Neural progenitor cell (in vitro differentiated cells): ENCODE data around the gene PRF1. TPM values are rescaled to one million over a fixed set of nuclear protein-coding genes. Genes with fewer than 3 reads are reported as not detected.
A peak's percentile ranks its signal among the peaks of the same experiment; 100 is the strongest.
"Not testable (repeated sequence)": the region's sequence is repeated elsewhere in the genome, so short reads cannot be mapped to it uniquely, and the experiment has no call there.

ENCODE experiments used
- DNase-seq: peaks from one replicate; pipeline ENCODE4 v3.0.0-alpha.2; 2016; ENCODE audit warnings: low spot score
- H2AFZ ChIP-seq: fragments of 200-600 bp; sonication (generic); replicated peaks from 2 replicates; pipeline ENCODE4 v1.6.1; 2016; ENCODE audit warnings: antibody characterized with exemption
- H3F3A ChIP-seq: fragments of 200-600 bp; sonication (generic); 2 replicates; pipeline ENCODE4 v1.6.1; 2016; ENCODE audit warnings: antibody characterized with exemption, low read depth
- H3K27ac ChIP-seq: fragments of 200-600 bp; sonication (generic); 2 replicates; pipeline ENCODE4 v1.5.1; 2016; ENCODE audit warnings: mild to moderate bottlenecking
- H3K27me3 ChIP-seq: fragments of 200-600 bp; sonication (generic); 2 replicates; pipeline ENCODE4 v1.6.1; 2016; ENCODE audit warnings: mild to moderate bottlenecking, moderate library complexity
- H3K36me3 ChIP-seq: fragments of 200-600 bp; sonication (generic); 2 replicates; pipeline ENCODE4 v1.5.1; 2016
- H3K4me1 ChIP-seq: fragments of 200-600 bp; sonication (generic); 2 replicates; pipeline ENCODE4 v1.6.1; 2016; ENCODE audit warnings: mixed run types
- H3K4me2 ChIP-seq: fragments of 200-600 bp; sonication (generic); 2 replicates; pipeline ENCODE4 v1.6.1; 2016
- H3K4me3 ChIP-seq: fragments of 200-600 bp; sonication (generic); 2 replicates; pipeline ENCODE4 v1.5.1; 2016
- H3K79me2 ChIP-seq: fragments of 200-600 bp; sonication (generic); 2 replicates; pipeline ENCODE4 v1.6.1; 2016; ENCODE audit warnings: low read depth
- H3K9ac ChIP-seq: fragments of 200-600 bp; sonication (generic); 2 replicates; pipeline ENCODE4 v1.6.1; 2016
- H3K9me3 ChIP-seq: fragments of 200-600 bp; sonication (generic); 2 replicates; pipeline ENCODE4 v1.5.1; 2016; ENCODE audit warnings: low read depth
- H4K20me1 ChIP-seq: fragments of 200-600 bp; sonication (generic); 2 replicates; pipeline ENCODE4 v1.6.1; 2016; ENCODE audit warnings: low read depth
- H3K27ac Mint-ChIP-seq: 3 replicates; pipeline ENCODE4 v1.8.0; 2021; ENCODE audit warnings: mixed read lengths
- H3K27me3 Mint-ChIP-seq: 2 replicates; pipeline ENCODE4 v1.8.0; 2022; ENCODE audit warnings: low read depth, mild to moderate bottlenecking, inconsistent platforms, moderate library complexity, mixed read lengths; ENCODE audit not compliant: insufficient read depth
- H3K36me3 Mint-ChIP-seq: 3 replicates; pipeline ENCODE4 v1.8.0; 2021; ENCODE audit warnings: mixed read lengths
- H3K4me1 Mint-ChIP-seq: 3 replicates; pipeline ENCODE4 v1.8.0; 2021; ENCODE audit warnings: mixed read lengths
- H3K4me3 Mint-ChIP-seq: 3 replicates; pipeline ENCODE4 v1.8.0; 2021; ENCODE audit warnings: mild to moderate bottlenecking, moderate library complexity, mixed read lengths
- H3K9me3 Mint-ChIP-seq: 3 replicates; pipeline ENCODE4 v1.8.0; 2020; ENCODE audit warnings: mixed read lengths
- EZH2 ChIP-seq: fragments of 200-600 bp; sonication (generic); IDR thresholded peaks from 2 replicates; pipeline ENCODE4 v1.6.1; 2017; ENCODE audit warnings: antibody characterized with exemption, mild to moderate bottlenecking, moderate library complexity
- EZH2phosphoT487 ChIP-seq: fragments of 200-600 bp; sonication (generic); IDR thresholded peaks from 2 replicates; pipeline ENCODE4 v1.6.1; 2017; ENCODE audit warnings: antibody characterized with exemption
- total RNA-seq: library from RNA; depleted of rRNA; stranded (reverse); fragments of >200 nt; gene quantifications from 2 replicates; pipeline ENCODE4 v1.2.3, GENCODE V29; 2015; ENCODE audit warnings: low replicate concordance
- TF ChIP-seq, protein P1 (sequence below): fragments of 200-600 bp; sonication (generic); IDR thresholded peaks from 2 replicates; pipeline ENCODE4 v1.5.1; 2017; ENCODE audit warnings: antibody characterized with exemption, mild to moderate bottlenecking

Gene PRF1
- total RNA-seq, 1 donor from 2014 or later: not detected

DNA sequence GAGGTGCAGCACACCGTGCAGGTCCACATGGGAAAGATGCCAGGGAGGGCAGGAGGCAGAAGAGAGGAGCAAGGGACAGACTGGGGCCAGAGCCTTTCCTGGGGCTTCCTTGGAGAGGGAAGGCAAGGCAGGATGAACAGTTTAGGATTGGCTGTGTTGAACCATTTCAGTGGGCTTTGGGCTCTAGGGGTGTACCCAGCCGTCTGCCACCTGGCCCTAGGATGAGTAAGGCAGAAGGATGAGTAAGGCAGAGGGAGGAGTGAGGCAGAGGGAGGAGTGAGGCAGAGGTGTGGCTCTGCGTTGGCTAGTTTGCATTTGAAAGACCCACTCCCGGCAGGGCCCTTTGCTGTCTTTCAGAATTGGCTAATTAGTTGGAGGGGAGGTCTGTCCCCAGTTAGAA is 31.5 kb upstream of the PRF1 start:
- Histone ChIP-seq H2AFZ (no peak overlapping the region), H3K4me2 (no peak overlapping the region), H3K4me3 (no peak overlapping the region), H3K27ac (no peak overlapping the region), H3K27me3 (no peaks in the 10 kb centered on the region), H4K20me1 (no peaks in the 10 kb centered on the region), H3F3A (no peaks in the 10 kb centered on the region), H3K9me3 (no peaks in the 10 kb centered on the region), H3K36me3 (peaks cover 2% of the 10 kb centered on the region), H3K9ac (no peak overlapping the region), H3K4me1 (peaks cover 9% of the 10 kb centered on the region), H3K79me2 (no peaks in the 10 kb centered on the region)
- no peak overlapping the region for H3K4me3 Mint-ChIP-seq
- H3K36me3 Mint-ChIP-seq: no peaks in the 10 kb centered on the region
- H3K4me1 Mint-ChIP-seq: peaks cover 3% of the 10 kb centered on the region
- no peak for DNase-seq
- peaks cover 5% of the 10 kb centered on the region for H3K27me3 Mint-ChIP-seq
- H3K9me3 Mint-ChIP-seq: peaks cover 14% of the 10 kb centered on the region
- TF ChIP-seq, protein P1, sequence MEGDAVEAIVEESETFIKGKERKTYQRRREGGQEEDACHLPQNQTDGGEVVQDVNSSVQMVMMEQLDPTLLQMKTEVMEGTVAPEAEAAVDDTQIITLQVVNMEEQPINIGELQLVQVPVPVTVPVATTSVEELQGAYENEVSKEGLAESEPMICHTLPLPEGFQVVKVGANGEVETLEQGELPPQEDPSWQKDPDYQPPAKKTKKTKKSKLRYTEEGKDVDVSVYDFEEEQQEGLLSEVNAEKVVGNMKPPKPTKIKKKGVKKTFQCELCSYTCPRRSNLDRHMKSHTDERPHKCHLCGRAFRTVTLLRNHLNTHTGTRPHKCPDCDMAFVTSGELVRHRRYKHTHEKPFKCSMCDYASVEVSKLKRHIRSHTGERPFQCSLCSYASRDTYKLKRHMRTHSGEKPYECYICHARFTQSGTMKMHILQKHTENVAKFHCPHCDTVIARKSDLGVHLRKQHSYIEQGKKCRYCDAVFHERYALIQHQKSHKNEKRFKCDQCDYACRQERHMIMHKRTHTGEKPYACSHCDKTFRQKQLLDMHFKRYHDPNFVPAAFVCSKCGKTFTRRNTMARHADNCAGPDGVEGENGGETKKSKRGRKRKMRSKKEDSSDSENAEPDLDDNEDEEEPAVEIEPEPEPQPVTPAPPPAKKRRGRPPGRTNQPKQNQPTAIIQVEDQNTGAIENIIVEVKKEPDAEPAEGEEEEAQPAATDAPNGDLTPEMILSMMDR: no peak
- TF ChIP-seq EZH2 (no peak), EZH2phosphoT487 (no peak)
- no peak overlapping the region for H3K27ac Mint-ChIP-seq

DNA sequence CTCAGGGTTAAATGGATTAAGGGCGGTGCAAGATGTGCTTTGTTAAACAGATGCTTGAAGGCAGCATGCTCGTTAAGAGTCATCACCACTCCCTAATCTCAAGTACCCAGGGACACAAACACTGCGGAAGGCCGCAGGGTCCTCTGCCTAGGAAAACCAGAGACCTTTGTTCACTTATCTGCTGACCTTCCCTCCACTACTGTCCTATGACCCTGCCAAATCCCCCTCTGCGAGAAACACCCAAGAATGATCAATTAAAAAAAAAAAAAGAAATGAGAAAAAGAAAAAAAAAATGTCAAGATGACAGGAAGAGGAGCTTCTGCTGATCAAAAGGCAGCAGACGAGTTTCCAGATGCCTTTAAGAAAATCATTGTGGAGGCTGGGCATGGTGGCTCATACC is 29.2 kb upstream of the PRF1 start:
- not testable (repeated sequence) for H3K27me3 ChIP-seq, H3K79me2 ChIP-seq, H3K9ac ChIP-seq, H3K36me3 ChIP-seq, H3K27ac ChIP-seq, H3K27me3 Mint-ChIP-seq, H4K20me1 ChIP-seq, H3K9me3 ChIP-seq, H3K4me1 Mint-ChIP-seq, H3K4me1 ChIP-seq, DNase-seq, H3K36me3 Mint-ChIP-seq, H3K4me3 ChIP-seq, H3K27ac Mint-ChIP-seq, H3F3A ChIP-seq, H3K4me2 ChIP-seq, H3K4me3 Mint-ChIP-seq, H2AFZ ChIP-seq
- H3K9me3 Mint-ChIP-seq: peaks cover 14% of the 10 kb centered on the region

DNA sequence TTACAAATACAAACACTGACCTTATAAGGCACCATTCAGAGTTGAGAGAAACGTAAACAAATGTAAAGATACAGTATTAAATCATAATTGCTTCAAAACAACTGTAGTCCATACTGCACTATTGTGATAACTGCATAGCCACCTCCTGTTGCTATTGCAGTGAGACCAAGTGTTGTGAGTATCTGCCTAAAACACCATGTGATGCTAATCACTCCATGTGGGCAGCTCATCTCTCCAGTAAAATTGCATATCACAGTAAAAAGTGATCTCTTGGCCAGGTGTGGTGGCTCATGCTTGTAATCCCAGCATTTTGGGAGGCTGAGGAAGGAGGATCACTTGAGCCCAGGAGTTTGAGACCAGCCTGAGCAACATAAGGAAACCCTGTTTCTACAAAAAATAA is 26.8 kb upstream of the PRF1 start:
- no peak overlapping the region for H3K4me2 ChIP-seq
- Mint-ChIP-seq H3K36me3 (no peaks in the 10 kb centered on the region), H3K27me3 (no peaks in the 10 kb centered on the region), H3K4me3 (no peak overlapping the region), H3K27ac (no peak overlapping the region), H3K4me1 (peaks cover 6% of the 10 kb centered on the region), H3K9me3 (peaks cover 14% of the 10 kb centered on the region)
- no peak overlapping the region for H2AFZ ChIP-seq
- H3K4me3 ChIP-seq: no peak overlapping the region
- H3K4me1 ChIP-seq: peaks cover 17% of the 10 kb centered on the region
- no peak for TF ChIP-seq EZH2
- TF ChIP-seq EZH2phosphoT487: no peak
- TF ChIP-seq, protein P1: no peak
- no peaks in the 10 kb centered on the region for H3K79me2 ChIP-seq
- H4K20me1 ChIP-seq: no peaks in the 10 kb centered on the region
- DNase-seq: no peak
- H3K36me3 ChIP-seq: peaks cover 6% of the 10 kb centered on the region
- H3K9ac ChIP-seq: no peak overlapping the region
- peaks cover 12% of the 10 kb centered on the region for H3F3A ChIP-seq
- H3K27me3 ChIP-seq: no peaks in the 10 kb centered on the region
- no peaks in the 10 kb centered on the region for H3K9me3 ChIP-seq
- no peak overlapping the region for H3K27ac ChIP-seq

DNA sequence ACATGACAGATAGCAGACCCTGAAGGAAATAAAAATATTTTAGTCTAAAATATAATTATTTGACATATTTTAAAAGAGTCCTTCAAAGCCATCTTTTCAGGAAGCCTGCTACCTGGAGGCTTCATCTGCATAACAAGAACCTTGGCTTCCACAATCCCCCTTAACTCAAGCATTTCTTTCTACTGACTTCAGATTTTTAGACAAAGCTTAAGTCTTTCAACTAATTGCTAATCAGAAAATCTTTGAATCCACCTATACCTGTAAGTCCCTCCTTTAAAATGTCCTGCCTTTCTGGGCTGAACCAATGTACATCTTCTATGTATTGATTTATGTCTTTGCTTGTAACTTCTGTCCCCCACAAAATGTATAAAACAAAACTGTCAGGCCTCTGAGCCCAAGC is 23.5 kb upstream of the PRF1 start:
- Mint-ChIP-seq H3K27me3 (peaks cover 2% of the 10 kb centered on the region), H3K4me3 (no peak overlapping the region), H3K27ac (no peak overlapping the region), H3K36me3 (no peaks in the 10 kb centered on the region), H3K9me3 (peaks cover 14% of the 10 kb centered on the region), H3K4me1 (peaks cover 8% of the 10 kb centered on the region)
- Histone ChIP-seq H3K27me3 (no peaks in the 10 kb centered on the region), H2AFZ (peak overlapping the region; percentile 36), H3K36me3 (peaks cover 6% of the 10 kb centered on the region), H4K20me1 (no peaks in the 10 kb centered on the region), H3F3A (peaks cover 25% of the 10 kb centered on the region), H3K4me3 (no peak overlapping the region), H3K9me3 (no peaks in the 10 kb centered on the region), H3K4me1 (peaks cover 13% of the 10 kb centered on the region), H3K79me2 (no peaks in the 10 kb centered on the region), H3K27ac (no peak overlapping the region), H3K4me2 (no peak overlapping the region), H3K9ac (no peak overlapping the region)
- TF ChIP-seq, protein P1: no peak
- TF ChIP-seq EZH2phosphoT487 (no peak), EZH2 (no peak)
- DNase-seq: no peak
